ENCODE results near the gene PLEKHA4.

Gene PLEKHA4

GRCh38 chr19:48799358-48800300 is 68.8 kb downstream of the PLEKHA4 start:
- no peak for DNase-seq (ENCODE audit: low read depth in 1 of 2, low spot score in 1 of 2)
- no peak overlapping the region for H3K4me3 ChIP-seq (replicated peaks; ENCODE audit: insufficient read depth, low read length)
- H3K27ac ChIP-seq (replicated peaks): no peak overlapping the region
- TF ChIP-seq POLR2AphosphoS5 (IDR thresholded peaks at IDR 0.05; ENCODE audit: low read depth) (no peak), GABPA (IDR thresholded peaks at IDR 0.05; ENCODE audit: low read depth) (no peak), SPI1 (IDR thresholded peaks at IDR 0.05; ENCODE audit: borderline replicate concordance, low read depth) (no peak)
- H3K27me3 ChIP-seq (ENCODE audit: insufficient read depth, poor library complexity, severe bottlenecking): no peaks in the 10 kb centered on the region

GRCh38 chr19:48798937-48799336 is 69.5 kb downstream of the PLEKHA4 start:
- H3K4me3 ChIP-seq (replicated peaks; ENCODE audit: insufficient read depth, low read length): no peak overlapping the region

GRCh38 chr19:48797103-48797502 is 71.3 kb downstream of the PLEKHA4 start:
- no peaks in the 10 kb centered on the region for H3K27me3 ChIP-seq (ENCODE audit: insufficient read depth, poor library complexity, severe bottlenecking)
- TF ChIP-seq SPI1 (IDR thresholded peaks at IDR 0.05; ENCODE audit: borderline replicate concordance, low read depth) (no peak), GABPA (IDR thresholded peaks at IDR 0.05; ENCODE audit: low read depth) (no peak), CTCF (IDR thresholded peaks at IDR 0.05; ENCODE audit: insufficient read depth, low read length) (no peak), POLR2AphosphoS5 (IDR thresholded peaks at IDR 0.05; ENCODE audit: low read depth) (no peak)
- TF ChIP-seq, protein P1, sequence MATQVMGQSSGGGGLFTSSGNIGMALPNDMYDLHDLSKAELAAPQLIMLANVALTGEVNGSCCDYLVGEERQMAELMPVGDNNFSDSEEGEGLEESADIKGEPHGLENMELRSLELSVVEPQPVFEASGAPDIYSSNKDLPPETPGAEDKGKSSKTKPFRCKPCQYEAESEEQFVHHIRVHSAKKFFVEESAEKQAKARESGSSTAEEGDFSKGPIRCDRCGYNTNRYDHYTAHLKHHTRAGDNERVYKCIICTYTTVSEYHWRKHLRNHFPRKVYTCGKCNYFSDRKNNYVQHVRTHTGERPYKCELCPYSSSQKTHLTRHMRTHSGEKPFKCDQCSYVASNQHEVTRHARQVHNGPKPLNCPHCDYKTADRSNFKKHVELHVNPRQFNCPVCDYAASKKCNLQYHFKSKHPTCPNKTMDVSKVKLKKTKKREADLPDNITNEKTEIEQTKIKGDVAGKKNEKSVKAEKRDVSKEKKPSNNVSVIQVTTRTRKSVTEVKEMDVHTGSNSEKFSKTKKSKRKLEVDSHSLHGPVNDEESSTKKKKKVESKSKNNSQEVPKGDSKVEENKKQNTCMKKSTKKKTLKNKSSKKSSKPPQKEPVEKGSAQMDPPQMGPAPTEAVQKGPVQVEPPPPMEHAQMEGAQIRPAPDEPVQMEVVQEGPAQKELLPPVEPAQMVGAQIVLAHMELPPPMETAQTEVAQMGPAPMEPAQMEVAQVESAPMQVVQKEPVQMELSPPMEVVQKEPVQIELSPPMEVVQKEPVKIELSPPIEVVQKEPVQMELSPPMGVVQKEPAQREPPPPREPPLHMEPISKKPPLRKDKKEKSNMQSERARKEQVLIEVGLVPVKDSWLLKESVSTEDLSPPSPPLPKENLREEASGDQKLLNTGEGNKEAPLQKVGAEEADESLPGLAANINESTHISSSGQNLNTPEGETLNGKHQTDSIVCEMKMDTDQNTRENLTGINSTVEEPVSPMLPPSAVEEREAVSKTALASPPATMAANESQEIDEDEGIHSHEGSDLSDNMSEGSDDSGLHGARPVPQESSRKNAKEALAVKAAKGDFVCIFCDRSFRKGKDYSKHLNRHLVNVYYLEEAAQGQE (IDR thresholded peaks at IDR 0.05; ENCODE audit: insufficient replicate concordance, low read depth): no peak
- no peak overlapping the region for H3K4me3 ChIP-seq (replicated peaks; ENCODE audit: insufficient read depth, low read length)
- DNase-seq (ENCODE audit: low read depth in 1 of 2, low spot score in 1 of 2): no peak
- H3K27ac ChIP-seq (replicated peaks): no peak overlapping the region

More at GRCh38 chr19:48798937-48799336, 69.5 kb downstream of the PLEKHA4 start:
- no peak for DNase-seq (ENCODE audit: low read depth in 1 of 2, low spot score in 1 of 2)
- Histone ChIP-seq H3K27ac (replicated peaks) (no peak overlapping the region), H3K27me3 (ENCODE audit: insufficient read depth, poor library complexity, severe bottlenecking) (no peaks in the 10 kb centered on the region)
- TF ChIP-seq SPI1 (IDR thresholded peaks at IDR 0.05; ENCODE audit: borderline replicate concordance, low read depth): no peak
- TF ChIP-seq POLR2AphosphoS5 (IDR thresholded peaks at IDR 0.05; ENCODE audit: low read depth): no peak
- TF ChIP-seq, protein P1 (IDR thresholded peaks at IDR 0.05; ENCODE audit: insufficient replicate concordance, low read depth): no peak
- TF ChIP-seq GABPA (IDR thresholded peaks at IDR 0.05; ENCODE audit: low read depth): no peak
- TF ChIP-seq CTCF (IDR thresholded peaks at IDR 0.05; ENCODE audit: insufficient read depth, low read length): no peak

DNA sequence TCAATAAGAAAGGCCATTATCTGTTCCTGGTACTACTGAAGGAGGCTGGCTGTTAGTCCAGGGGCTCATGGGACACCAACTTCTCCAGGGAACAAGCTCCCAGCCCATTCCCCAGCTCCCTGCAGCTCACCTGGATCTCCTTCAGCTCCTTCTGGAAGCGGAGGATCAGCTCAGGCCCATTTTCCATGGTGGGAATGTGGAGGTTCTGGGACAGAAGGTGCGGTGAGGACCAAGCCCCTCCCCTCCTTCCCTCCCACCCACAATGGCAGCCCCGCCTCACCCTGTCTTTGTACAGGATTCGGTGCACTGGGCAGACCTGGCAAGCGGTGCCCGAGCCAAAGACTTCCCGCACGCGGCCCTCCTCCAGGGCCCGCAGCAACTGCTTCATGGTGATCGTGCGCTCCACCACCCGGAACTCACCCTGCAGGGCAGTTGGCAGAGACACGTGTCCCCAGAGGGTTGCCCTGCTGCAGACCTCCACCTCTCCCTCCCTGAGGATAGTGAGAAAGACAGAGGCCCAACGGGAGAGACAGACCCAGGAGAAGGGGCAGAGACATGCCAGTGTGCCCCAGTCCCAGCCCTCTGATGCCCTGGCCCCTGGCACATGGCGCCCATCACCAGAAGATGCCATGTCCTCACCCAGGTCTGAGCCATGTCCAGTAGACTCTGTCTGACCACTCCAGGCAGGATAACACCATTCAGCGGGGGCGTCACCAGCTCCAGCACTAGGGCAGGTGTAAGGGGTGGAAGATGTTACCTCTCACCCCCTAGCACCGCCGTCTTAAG is 71.9 kb downstream of the PLEKHA4 start:
- no peak overlapping the region for H3K4me3 ChIP-seq (replicated peaks; ENCODE audit: insufficient read depth, low read length)
- no peak for DNase-seq (ENCODE audit: low read depth in 1 of 2, low spot score in 1 of 2)
- no peak overlapping the region for H3K27ac ChIP-seq (replicated peaks)
- TF ChIP-seq, protein P1 (IDR thresholded peaks at IDR 0.05; ENCODE audit: insufficient replicate concordance, low read depth): no peak
- H3K27me3 ChIP-seq (ENCODE audit: insufficient read depth, poor library complexity, severe bottlenecking): no peaks in the 10 kb centered on the region

Data from HL-60 (cell line).